Measurements from ENCODE around the gene TMEM150A.
"Not testable (repeated sequence)": the region's sequence is repeated elsewhere in the genome, so short reads cannot be mapped to it uniquely, and the experiment has no call there.

Gene TMEM150A, protein sequence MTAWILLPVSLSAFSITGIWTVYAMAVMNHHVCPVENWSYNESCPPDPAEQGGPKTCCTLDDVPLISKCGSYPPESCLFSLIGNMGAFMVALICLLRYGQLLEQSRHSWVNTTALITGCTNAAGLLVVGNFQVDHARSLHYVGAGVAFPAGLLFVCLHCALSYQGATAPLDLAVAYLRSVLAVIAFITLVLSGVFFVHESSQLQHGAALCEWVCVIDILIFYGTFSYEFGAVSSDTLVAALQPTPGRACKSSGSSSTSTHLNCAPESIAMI

DNA sequence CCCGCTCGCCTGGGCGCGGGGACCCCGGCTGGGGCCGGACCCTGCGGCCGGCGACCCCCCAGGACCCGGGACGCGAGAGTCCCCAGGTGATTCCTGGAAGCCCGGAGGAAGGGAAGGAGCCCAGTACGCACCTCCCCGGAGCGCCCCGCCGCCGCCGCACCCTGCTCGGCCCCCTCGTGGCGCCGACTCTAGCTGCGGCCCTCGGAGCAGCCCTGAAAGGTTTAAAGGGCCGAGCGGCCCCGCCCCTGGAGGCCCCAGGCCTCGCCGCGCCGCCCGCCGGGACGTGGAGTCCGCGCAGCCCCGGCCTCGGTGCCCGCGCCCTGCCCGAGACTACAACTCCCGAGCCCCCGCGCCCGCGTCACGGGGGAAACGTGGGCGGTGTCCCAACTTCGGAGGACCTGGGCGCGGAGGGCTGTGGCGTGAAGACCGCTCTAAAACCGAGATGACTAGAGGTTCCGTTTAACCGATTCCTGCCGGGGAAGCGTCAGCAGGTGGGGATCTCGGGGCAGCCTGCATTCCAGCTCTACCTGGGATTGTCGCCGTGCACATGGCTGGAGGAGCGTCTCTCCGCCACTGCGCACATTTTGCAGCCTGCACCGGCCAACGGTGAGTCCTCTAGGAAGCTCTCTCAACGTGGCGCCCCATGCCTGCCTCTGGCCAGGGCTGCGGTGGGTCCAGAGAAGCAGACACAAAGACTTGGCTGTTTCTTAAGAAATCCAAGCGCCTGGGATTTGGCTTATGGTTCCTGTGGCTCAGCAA lies at the start of gene TMEM150A:
TSS of gene TMEM150A (minus strand) at position 223 of the 759 bp plus-strand sequence. CDS start 750 bp downstream, outside the sequence.
- no peak for FAIRE-seq

DNA sequence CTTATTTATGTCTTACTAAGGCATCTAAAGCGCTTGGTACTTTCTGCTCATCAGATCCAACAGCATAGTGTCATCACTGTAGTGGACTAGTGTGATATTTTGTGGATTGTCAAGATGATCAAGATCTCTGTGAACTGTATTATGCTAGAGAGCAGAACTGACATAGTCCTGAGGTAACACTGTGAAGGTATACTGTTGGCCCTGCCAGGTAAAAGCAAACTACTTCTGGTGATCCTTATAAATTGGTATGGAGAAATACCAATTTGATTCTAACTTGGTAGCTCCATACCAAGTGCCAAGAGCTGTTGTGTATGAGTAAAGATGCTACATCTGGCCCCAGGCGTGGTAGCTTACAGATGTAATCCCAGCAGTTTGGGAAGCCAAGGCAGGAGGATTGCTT lies 49.6 kb upstream of the TMEM150A start:
- no peak for FAIRE-seq

DNA sequence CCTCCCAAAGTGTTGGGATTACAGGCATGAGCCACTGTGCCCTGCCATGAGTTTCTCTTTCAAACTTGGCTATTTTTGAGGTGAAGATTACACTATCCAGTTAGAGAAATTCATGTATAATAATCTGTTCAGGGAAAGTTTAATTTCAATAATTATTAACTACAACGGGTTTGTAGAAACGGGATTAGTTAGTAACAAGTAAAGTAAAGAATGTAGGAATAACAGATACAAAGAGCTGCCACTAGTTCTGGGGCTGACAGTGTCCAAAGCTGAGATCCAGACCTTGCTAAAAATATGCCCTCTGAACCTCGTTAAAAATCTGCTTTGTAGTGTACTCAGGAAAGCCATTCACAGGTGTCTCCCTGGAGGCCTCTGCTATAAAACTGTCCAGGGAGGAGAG lies 48.6 kb upstream of the TMEM150A start:
- FAIRE-seq = no peak

DNA sequence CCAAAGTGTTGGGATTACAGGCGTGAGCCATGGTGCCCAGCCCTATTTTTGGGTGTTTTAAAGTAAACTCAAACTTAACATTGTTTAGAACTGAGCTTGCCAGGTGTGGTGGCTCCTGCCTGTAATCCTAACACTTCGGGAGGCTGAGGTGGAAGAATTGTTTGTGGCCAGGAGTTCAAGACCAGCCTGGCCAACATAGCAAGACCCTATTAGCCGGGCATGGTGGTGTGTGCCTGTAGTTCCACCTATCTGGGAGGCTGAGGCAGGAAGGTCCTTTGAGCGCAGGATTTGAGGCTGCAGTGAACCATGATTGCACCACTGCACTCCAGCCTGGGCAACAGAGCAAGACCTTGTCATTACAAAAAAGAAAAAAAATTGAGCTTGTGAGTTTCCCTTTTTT lies 48.0 kb upstream of the TMEM150A start:
- no peak for FAIRE-seq

DNA sequence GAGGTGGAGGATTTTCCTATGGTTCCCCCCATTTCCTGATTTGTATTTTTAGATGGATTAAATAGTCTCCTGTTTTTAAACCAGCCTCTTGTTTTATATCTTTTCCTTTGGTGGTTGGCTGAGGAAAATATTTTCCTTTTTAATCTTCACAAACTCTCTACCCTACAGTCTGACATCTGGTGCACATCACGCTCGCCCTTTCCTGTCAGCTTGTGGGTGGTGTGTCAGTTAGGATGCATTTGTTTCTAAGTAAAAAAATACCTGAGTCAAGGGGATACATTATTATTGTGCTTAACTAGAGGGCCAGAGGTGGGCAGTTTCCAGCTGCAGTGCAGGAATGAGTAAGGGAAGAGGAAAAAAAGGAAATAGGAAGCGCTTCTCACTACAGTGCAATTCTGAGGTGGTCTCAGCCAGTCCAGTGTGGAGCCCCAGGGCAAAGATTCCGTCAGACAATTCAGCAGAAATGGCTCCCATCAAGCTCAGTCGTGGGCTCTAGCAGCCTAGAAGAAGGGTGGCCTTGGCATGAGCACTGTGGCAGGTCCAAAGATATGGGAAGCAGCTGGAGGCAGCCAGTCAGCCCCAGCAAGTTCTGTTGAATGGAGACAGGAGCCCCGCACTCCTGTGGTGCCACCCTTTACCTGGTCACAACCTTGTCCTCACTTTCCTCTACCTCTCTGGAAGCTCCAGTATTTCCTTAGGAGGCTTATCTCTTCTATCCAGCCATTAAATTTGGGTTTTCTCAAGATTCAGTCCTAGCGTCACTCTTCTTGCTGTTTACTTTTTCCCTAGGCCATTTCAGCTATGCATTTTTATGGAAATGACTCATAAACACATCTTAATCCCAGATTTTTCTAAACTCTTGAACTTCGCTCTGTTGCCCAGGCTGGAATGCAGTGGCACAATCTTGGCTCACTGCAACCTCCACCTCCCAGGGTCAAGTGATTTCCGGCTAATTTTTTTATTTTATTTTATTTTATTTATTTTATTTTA lies 47.0 kb upstream of the TMEM150A start:
- no peak for FAIRE-seq

DNA sequence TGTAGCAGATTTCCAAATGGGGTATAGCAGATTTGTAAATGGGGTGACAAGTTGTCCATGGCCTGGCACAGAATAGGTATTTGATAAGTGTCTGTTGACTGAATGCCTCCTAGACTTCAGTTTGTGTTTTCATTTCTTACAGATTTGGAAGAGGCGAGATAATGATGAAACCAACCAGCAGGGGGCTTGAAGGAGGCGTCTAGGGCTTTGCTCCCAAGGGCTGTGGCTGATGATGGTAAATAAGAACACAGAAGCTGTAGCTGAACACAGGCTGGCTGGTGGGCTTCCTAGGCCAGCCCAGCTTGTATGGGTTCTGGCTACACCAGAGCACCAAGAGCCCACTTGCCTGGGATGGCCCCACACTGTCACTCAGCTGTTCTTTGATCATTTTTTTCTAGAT lies 46.1 kb upstream of the TMEM150A start:
- no peak for FAIRE-seq

DNA sequence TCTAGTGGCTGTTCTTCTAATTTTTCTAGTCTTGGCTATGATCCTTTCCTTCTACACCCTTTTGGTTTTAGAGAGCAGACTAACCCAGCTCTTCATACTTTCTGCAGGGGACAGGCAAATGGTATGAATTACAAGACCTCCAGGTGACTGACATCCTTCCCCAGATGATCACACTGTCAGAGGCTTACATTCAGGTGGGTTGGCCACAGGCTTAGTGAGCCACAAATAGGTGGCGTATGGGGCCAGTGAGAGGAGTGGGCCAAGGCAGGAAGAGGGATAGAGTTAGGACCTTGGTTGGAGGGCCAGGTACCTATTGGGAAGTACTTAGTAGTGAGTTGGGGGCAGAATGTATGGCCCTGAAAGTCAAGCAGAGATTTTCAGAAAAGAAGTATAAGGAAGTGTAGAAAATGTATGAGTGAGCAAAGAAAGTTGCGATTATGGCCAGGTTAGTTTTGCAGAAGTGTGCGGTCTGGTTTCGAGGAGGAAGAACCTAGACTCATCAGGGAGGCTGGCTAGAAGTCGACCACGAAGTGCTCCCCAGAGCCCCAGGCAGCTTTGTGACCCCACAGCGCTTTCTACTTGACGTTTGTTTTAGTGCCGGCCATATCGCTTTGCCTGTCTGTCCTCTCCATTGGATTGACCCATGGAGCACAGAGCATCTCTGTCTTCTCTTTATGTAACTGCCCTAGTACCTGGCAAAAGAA lies 45.5 kb upstream of the TMEM150A start:
- FAIRE-seq = no peak

DNA sequence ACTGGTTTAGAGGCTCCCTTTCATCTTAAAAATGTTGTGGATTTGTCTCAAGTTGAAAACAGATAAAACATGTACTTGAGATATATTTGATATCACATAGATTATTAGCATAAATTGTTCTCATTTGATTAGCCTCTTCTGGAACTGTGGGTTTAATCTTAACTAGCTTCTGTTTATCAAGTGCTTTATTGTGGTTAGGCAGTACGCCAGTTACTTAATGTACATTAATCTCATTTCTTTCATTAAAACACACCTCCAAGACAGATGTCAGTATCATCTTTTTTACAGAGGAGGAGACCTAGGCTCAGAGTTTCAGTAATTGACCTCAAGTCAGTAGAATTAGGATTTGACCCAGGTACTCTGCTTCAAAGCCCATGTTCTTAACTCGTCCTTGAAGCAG lies 43.7 kb upstream of the TMEM150A start:
- no peak for FAIRE-seq

DNA sequence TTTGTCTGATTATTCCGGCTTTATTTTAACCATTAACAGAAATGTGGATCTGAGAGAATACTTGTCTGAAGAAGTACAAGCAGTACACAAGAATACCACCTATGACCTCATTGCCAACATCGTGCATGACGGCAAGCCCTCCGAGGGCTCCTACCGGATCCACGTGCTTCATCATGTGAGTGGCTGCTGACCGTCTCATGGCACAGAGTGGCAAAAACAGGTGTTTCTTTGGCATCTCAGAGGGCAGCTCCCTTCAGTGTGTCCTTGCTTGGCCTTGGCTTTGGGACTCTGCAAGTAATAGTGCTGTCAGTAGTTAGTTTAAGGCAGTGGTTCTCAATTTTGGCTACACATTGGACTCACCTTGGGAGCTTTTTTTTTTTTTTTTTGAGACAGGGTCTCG lies 42.4 kb upstream of the TMEM150A start:
- no peak for FAIRE-seq

DNA sequence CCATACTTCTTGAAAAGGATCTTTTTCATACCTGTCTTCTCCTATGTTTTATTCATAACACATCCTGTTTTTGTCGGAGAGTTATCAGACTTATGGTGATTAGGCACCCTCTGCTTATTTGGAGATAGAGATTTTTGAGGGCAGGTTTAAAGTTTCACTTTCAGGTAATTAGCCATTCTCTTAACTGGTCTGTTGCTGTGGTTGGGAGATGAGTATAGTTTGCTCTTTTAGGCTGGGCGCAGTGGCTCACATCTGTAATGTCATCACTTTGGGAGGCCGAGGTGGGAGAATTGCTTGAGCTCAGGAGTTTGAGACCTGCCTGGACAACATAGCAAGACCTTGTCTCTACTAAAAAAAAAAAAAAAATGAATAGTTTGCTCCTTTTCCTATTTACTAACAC lies 40.2 kb upstream of the TMEM150A start:
- no peak for FAIRE-seq

DNA sequence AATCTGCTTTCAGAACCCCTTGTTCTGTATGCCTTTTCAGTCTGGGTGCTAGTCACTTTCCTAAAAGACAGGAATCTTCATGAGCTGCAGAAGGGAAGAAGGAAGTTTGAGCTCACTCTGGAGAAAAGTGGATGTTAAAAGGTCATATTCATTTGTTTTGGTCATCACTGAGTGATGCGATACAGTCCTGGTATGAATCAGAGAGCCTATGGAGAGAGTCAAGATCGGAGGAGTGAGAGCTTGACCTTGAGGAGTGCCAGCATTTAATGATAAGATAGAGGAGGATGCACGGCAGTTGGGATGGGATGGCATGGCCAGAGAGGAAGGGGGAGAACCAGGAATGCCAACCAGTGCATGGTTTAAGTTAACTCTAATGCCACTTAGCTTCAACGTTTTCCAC lies 33.1 kb upstream of the TMEM150A start:
- FAIRE-seq = no peak

DNA sequence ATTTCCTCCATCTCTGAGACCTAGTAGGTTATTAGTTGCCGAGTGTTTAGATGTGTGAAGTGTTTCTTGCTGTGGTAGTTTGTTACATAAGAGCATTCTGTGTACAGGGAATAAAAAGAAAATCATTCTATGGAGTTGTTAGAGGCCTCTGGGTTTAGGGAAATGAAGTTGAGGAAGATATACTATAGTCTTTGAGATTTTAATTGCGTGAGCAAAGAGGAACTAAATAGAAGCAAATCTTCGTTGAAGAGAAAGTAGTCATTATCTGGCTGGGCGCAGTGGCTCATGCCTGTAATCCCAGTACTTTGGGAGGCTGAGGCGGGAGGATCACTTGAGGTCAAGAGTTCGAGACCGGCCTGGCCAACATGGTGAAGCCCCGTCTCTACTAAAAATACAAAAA lies 32.5 kb upstream of the TMEM150A start:
- no peak for FAIRE-seq

DNA sequence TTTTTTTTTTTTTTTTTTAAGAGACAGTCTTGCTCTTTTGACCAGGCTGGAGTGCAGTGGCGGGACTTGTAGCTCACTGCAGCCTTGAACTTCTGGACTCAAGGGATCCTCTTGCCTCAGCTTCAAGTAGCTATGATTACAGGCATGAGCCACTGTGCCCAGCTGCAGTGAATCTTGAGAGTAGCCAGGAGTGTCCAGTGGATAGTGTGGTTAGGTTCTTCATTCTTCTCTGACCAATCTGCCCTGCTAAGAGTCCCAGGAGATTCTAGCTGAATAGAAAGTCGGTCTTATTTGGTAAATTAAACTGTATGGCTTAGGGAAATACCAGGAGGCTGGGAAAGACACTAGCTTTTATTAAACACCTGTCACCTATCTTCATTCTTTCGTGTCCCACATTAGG lies 28.8 kb upstream of the TMEM150A start:
- no peak for FAIRE-seq

DNA sequence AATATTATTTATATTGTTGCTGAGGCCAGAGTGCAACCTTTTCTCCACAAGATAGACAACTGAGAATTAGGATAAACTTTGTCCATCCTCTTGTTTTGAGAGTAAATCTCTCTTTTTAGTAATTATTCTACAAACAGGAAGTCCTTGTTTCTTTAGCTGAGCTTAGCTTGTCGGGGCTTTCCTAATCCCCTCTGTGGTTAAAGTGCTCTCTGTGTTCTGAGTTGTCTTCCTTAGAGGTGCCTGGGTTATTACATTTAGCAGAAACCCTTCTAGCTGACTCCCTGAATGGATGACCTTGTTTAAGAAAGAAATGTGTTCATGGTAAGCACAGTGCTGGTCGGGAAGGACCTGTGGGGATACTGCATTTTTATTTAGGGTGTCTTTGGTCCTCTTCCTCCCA lies 26.2 kb upstream of the TMEM150A start:
- FAIRE-seq = no peak

DNA sequence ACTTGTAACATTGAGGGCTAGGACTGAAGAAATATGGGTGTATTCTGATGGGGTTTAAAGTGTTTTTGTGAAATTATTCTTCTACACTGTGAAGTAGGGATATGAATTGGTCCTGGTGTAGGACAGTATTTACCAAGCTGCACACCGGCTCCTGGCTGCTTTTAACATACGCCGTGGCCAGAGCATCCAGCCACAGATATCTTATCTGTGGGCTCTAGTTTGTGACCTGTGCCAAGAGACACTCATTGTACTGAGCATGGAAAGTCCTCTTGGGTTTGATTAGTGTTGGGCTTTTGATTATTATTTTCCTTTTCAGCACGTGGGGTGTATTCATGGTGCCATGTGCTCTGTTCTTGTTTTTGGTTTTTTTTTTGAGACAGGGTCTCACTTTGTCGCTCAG lies 21.5 kb upstream of the TMEM150A start:
- no peak for FAIRE-seq

DNA sequence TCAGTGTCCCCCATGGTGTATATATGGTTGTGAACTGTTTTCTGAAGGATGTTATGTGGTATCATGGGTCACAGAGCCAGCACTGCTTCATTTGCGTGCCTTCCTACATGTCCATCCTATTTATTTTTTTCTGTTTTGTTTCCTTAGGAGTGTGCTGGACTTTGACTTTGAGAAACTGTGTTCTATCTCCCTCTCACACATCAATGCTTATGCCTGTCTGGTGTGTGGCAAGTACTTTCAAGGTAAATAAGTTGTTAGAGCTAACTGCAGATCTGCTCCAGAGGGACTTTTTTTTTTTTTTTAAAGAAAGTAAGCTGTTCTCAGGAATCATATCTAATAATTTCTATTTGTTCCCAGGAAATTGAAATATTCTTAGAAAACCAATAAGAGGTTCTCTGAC lies 18.8 kb upstream of the TMEM150A start:
- no peak for FAIRE-seq

DNA sequence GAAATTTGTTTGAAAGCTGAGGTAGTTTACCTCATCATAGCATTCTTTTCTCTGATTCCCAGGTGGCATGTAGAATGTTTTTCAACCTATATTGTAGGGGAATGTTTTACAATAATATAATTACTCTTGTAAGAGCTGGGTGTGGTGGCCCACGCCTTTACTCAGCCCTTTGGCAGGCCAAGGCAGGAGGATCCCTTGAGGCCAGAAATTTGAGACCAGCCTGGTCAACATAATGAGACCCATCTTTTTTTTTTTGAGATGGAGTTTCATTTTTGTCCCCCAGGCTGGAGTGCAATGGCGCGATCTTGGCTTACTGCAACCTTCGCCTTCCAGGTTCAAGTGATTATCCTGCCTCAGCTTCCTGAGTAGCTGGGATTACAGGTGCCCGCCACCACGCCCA lies 17.1 kb upstream of the TMEM150A start:
- FAIRE-seq = no peak

DNA sequence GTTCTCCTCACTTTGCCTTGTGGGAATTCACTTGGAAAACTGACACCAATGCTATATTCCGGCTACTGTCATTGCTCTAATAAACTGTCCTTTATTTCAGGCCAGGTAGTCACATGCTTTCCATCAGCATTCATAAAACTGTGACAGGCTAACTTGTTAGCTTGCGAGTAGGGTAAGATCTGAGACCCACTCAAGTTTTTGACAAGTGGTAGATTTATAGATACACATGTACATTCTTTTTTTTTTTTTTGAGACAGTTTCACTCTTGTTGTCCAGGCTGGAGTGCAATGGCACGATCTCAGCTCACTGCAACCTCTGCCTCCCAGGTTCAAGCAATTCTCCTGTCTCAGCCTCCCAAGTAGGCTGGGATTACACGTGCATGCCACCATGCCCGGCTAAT lies 15.2 kb upstream of the TMEM150A start:
- FAIRE-seq = not testable (repeated sequence)

DNA sequence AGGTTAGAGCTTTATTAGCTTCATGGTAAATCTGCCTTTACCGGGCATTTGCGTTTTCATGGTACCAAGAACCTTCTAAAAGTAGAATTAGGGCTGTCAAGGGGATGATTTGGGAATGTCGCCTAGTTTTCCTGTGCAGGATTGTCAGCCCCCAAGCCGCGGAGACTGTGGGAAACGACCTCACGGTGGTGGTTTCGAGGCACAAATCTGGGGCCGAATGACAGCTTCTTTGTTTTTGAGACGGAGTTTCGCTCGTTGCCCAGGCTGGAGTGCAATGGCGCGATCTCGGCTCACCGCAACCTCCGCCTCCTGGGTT lies 12.9 kb upstream of the TMEM150A start:
- no peak for FAIRE-seq

DNA sequence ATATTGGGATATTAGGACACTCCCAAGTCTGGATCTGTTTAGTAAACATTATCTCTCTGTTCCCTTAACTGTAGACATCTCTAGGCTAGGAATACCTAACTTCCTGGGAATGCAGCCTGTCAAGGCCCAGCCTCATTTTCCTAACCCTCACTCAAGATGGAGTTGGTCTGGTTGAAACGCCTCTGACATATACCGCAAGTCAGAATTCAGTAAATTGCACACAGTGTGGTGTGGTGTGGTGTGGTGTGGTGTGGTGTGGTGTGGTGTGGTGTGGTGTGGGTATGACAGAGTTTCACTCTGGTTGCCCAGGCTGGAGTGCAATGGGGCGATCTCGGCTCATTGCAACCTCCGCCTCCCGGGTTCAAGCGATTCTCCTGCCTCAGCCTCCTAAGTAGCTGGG lies 12.3 kb upstream of the TMEM150A start:
- not testable (repeated sequence) for FAIRE-seq

DNA sequence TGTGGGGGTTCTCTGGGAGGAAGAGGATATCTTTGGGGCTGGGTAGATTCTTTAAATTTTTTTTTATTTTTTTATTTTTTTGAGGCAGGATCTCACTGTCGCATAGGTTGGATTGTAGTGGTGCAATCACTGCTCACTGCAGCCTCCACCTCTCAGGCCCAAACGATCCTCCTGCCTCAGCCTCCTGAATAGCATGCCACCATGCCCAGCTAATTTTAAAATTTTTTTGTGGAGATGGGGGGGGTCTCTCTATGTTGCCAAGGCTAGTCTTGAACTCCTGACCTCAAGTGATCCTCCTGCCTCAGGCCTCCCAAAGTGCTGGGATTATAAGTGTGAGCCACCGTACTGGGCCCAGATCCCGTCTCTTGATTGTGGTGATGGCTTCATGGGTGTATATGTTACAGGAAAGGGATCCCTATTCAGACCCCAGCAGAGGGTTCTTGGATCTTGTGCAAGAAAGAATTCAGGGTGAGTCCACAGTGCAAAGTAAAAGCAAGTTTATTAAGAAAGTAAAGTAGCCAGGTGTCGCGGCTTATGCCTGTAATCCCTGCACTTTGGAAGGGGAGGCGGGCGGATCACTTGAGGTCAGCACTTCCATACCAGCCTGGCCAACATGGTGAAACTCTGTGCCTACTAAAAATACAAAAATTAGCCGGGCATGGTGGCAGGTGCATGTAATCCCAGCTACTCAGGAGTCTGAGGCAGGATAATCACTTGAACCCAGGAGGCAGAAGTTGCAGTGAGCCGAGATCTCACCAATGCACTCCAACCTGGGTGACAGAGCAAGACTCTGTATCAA lies 11.4 kb upstream of the TMEM150A start:
- FAIRE-seq = no peak

Measured in G401.6 (cell line).